NCI-H774 (cell line): ENCODE measurements around the gene DPCD.
A peak's percentile ranks its signal among the peaks of the same experiment; 100 is the strongest.

Source experiments
- DNase-seq: peaks from one replicate; lab custom pipeline; 2025; lab: John Stamatoyannopoulos, UW

The DPCD gene

GRCh38 chr10:101587725-101588653, at the start of gene DPCD, which contains the start of gene POLL:
DPCD (plus strand) TSS chr10:101588321; CDS start chr10:101588337, 16 bp downstream.
POLL (minus strand) TSS chr10:101588257; CDS start chr10:101587360, 897 bp downstream.
- peak; percentile 71 for DNase-seq

- no peak for DNase-seq
Observed at GRCh38 chr10:101538446-101538845, 49.7 kb upstream of the DPCD start.

DNA sequence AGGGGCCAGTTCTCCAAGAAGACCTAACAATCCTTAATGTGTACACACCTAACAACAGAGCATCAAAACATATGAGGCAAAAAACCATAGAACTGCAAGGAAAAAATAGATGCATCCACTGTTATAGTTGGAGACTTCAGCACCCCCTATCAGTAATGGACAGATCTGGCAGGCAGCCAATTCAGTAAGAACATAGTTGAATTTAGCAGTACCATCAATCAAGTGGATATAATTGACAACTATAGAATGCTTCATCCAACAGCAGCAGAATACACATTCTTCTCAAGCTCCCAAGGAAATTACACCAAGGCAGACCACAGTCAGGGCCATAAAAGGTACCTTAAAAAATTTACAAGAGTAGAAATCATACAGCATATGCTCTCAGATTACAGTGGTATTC, 42.2 kb upstream of the DPCD start:
- no peak for DNase-seq

GRCh38 chr10:101550965-101551364, 37.2 kb upstream of the DPCD start:
- no peak for DNase-seq

- no peak for DNase-seq
Observed at GRCh38 chr10:101552442-101552841, 35.7 kb upstream of the DPCD start.

- DNase-seq: no peak
Observed at GRCh38 chr10:101557541-101557940, 30.6 kb upstream of the DPCD start.

GRCh38 chr10:101558204-101558603, 29.9 kb upstream of the DPCD start:
- DNase-seq: no peak

DNA sequence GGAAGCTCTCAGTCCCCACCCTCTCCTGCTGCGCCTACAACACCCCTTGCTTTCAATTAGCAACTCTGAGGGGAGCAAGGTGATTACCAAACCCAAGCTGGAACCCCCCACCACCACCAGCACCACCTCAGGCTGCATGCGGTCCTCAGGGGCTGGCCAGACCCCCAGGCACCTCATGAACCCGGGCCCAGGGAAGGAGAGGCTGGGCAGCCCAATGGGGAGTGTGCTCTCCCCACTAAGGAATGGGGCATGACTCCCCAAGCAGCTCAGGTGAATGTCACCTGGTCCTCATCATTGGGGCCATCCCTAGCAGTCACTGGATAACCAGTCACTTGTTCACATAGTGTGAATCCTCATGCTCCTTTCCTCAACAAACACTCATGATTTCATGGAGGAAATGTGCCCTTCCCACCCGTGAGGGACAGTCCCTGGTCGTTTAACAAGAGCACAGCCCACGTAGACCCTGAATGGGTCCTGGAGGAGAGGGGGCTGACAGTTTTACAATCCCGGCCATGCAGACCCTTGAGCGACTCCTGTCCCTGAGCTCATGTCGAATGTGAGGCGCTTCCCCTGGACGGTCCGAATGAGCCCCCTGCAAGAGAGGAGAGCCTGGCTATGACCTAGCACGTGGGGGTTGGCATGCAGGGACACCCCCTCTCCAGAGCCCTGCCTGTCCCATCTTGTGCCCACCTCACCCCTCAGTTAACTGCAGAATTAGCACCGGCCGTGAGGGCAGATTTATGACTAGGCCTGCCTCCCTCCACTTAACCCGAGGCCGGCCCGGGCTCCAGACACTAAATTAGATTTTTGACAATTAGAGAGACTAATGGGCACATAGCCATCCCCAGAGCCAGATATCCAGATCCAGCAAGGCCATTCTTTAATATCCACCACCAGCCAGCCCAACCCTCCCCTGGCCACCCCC, 29.2 kb upstream of the DPCD start:
- no peak for DNase-seq

DNA sequence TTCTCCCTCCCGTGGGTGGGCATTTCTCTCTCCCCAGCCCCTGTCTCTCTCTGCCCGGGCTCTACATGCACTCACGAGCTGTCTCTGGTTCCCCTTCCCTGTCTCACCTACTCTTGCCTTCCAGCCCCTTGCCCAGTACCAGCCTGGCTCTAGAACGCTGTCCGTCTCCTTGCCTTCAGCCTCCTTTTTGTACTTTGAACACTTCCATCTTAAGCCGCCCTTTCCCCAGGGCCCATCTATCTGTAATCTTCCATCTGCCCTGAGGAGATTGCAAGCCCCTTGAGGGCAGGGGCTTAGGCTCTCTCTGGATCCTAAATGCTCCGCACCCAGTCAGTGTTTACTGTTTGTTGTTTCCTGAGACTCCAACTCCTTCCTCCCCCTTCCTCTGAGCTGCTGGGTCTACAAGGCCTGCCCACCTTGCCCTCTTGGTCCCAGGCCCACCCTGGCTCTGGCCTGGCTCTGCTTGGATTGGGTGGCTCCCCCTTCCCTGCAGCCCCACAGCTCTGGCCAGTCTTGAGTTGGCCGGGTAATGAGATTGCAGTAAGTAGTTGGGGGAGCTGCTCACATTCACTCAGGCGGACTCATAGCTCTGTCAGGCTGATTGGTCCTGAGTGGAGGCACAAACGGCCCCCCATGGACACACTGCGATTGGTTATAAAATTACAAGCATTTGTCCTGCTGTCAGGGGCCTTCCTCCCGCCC, 28.4 kb upstream of the DPCD start:
- no peak for DNase-seq

GRCh38 chr10:101560298-101561067, 27.6 kb upstream of the DPCD start:
- DNase-seq: no peak

- no peak for DNase-seq
Observed at GRCh38 chr10:101561068-101561915, 26.8 kb upstream of the DPCD start.

GRCh38 chr10:101562231-101562630, 25.9 kb upstream of the DPCD start:
- DNase-seq: no peak

- no peak for DNase-seq
Observed at GRCh38 chr10:101563007-101563406, 25.1 kb upstream of the DPCD start.

DNA sequence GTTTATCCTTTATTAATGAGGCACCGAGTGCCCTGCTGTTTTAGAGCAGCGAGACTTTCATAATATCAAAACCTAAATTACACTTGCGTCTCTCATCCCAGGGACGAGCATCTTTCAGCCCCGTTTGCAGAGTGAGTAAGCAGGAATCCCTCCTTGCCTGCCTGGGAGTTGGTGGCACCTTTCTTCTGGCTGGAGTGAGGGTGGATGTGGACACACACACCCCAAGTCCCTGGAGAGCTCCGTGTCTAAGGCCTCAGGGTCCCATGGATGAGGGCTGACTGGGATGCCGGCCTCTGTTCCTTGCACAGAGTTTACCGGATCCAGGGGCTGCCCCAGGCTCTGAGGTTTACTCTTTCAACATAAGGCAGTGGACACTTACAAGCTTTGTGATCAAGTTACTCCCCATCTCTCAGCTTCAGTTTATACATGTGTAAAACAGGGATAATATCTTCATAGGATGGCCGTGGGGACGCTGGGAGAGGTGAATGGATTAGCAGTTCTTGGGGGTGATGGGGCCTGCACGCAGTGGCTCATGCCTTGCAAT, 24.6 kb upstream of the DPCD start:
- DNase-seq: no peak

- no peak for DNase-seq
Observed at GRCh38 chr10:101564490-101564991, 23.6 kb upstream of the DPCD start.

- no peak for DNase-seq
Observed at GRCh38 chr10:101565370-101565900, 22.7 kb upstream of the DPCD start.

- no peak for DNase-seq
Observed at GRCh38 chr10:101565936-101566332, 22.2 kb upstream of the DPCD start.

DNA sequence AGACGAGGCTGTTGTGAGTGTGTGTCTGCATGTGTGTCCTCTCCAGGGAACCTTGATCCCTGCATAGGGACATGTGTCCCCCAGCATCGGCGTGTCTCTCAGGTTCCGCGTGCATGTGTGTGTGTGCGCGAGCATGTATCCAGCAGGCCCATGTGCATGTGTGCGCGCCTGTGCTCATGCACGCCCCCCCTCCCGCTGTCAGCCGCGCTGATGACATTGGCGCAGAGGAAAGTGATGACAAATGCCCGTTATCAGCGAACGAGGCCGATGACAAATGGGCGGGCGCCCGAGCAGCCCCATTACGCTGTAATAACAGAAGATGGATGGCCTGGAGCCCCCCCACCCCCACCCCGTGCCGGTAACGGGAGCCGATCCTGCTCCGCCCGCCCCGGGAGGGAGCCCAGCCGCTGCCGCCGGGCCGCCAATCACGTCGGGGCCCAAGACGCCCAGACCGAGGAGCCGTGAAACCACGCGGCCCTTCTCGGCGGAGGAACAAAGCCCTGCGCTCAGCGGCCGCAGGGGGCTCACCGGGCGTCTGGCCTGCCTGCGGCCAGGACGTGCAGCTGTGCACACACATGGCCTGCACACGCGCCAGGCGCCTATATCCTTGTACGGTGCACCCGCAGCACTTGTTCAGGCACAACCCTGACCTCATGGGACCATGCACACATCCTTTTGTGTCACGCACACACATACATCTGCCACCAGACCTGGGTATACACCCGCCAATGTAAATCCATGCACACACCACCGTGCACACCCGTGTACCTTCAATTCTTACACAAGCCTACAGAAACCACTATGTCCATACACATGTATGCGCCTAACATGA, 21.6 kb upstream of the DPCD start:
- peak; percentile 19 for DNase-seq
